Nephron progenitor cell (in vitro differentiated cells): ENCODE data around the gene DTNB.

ENCODE experiments used
- DNase-seq: peaks from one replicate; pipeline ENCODE4 v3.0.0; 2021
- H3K27ac Mint-ChIP-seq: 2 replicates; pipeline ENCODE4 v1.8.0; 2021; ENCODE audit warnings: mild to moderate bottlenecking, moderate library complexity, mixed read lengths
- H3K27me3 Mint-ChIP-seq: 2 replicates; pipeline ENCODE4 v1.8.0; 2021; ENCODE audit warnings: mild to moderate bottlenecking, low read depth, mixed read lengths; ENCODE audit not compliant: poor library complexity
- H3K36me3 Mint-ChIP-seq: 2 replicates; pipeline ENCODE4 v1.8.0; 2021; ENCODE audit warnings: low read depth, mixed read lengths
- H3K4me1 Mint-ChIP-seq: 2 replicates; pipeline ENCODE4 v1.8.0; 2021; ENCODE audit warnings: mixed read lengths
- H3K4me3 Mint-ChIP-seq: 2 replicates; pipeline ENCODE4 v1.8.0; 2021; ENCODE audit warnings: mild to moderate bottlenecking, moderate library complexity, mixed read lengths
- H3K9me3 Mint-ChIP-seq: 2 replicates; pipeline ENCODE4 v1.8.0; 2021; ENCODE audit warnings: mild to moderate bottlenecking, moderate library complexity, mixed read lengths
- CTCF ChIP-seq: fragments of 200-600 bp; sonication (generic); IDR thresholded peaks from 2 replicates; pipeline ENCODE4 v1.5.0; 2021; ENCODE audit warnings: antibody characterized with exemption

The DTNB gene

GRCh38 chr2:25397777-25398176 lies 275.6 kb downstream of the DTNB start:
- DNase-seq = no peak
- peaks cover 13% of the 10 kb centered on the region for H3K9me3 Mint-ChIP-seq

GRCh38 chr2:25389161-25389560 lies 284.2 kb downstream of the DTNB start:
- H3K9me3 Mint-ChIP-seq = peaks cover 12% of the 10 kb centered on the region

More at GRCh38 chr2:25397777-25398176, 275.6 kb downstream of the DTNB start:
- TF ChIP-seq CTCF = no peak
- Mint-ChIP-seq H3K27me3 (peaks cover 3% of the 10 kb centered on the region), H3K4me3 (no peak overlapping the region), H3K4me1 (peaks cover 17% of the 10 kb centered on the region), H3K36me3 (peaks cover 14% of the 10 kb centered on the region), H3K27ac (no peak overlapping the region)

DNA sequence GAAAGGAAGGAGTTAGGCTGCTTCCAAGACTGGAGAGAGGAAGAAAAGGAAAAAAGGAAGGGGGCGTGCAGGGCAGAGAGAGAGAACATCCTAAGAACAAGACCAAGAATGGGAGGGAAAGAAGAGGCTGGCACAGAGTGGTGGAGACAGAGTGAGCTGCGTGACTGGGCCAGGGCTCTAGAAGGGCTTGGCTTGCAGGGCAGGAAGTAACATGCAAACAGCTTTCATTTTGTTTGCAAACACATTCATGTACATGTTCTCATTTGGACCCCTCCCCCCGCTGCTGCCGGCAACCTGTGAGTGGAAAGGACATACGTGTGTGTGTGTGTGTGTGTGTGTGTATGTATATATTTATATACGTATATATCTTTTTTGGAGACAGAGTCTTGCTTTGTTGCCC lies 284.9 kb downstream of the DTNB start:
- Mint-ChIP-seq H3K27me3 (peaks cover 7% of the 10 kb centered on the region), H3K9me3 (peaks cover 6% of the 10 kb centered on the region), H3K27ac (no peak overlapping the region), H3K4me3 (no peak overlapping the region), H3K36me3 (peaks cover 60% of the 10 kb centered on the region), H3K4me1 (peaks cover 39% of the 10 kb centered on the region)
- DNase-seq = no peak
- no peak for TF ChIP-seq CTCF

More at GRCh38 chr2:25389161-25389560, 284.2 kb downstream of the DTNB start:
- Mint-ChIP-seq H3K36me3 (peaks cover 63% of the 10 kb centered on the region), H3K4me3 (no peak overlapping the region), H3K4me1 (peaks cover 34% of the 10 kb centered on the region), H3K27me3 (peaks cover 6% of the 10 kb centered on the region), H3K27ac (no peak overlapping the region)
- DNase-seq = no peak
- TF ChIP-seq CTCF = no peak

DNA sequence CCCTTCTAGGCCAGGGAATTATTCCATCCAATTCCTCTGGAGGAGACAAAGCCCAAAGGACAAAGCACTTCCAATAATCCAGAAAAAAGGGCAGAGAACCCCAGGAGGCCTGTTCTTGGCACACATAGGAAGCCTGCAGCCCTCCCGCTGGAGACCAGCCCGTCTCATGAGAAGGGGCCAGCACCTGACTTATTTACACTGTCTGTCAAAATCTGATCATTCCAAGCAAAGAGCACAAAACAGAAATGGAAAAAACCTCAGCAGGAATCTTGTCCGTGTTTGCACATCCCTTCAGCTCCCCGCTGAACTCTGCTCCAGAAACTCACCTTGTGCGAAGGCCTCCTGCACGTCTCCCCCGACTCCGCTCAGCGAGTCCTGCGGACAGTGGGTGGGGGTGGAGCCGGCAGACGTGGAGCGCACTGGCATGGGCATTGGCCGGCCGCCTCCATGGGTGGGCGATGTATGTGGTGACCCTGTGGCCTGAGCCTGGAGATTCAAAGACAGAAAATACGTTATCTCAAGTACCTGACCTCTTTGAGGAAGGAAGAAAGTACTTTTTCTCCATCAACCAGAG lies 285.4 kb downstream of the DTNB start:
- DNase-seq = no peak
- H3K27me3 Mint-ChIP-seq = peaks cover 7% of the 10 kb centered on the region

GRCh38 chr2:25386971-25387875 lies 286.2 kb downstream of the DTNB start:
- H3K9me3 Mint-ChIP-seq = peaks cover 3% of the 10 kb centered on the region
- peaks cover 57% of the 10 kb centered on the region for H3K36me3 Mint-ChIP-seq
- no peak for TF ChIP-seq CTCF
- H3K27ac Mint-ChIP-seq = peak overlapping the region; percentile 62
- no peak overlapping the region for H3K4me3 Mint-ChIP-seq
- H3K27me3 Mint-ChIP-seq = peaks cover 7% of the 10 kb centered on the region
- DNase-seq = no peak
- peaks cover 41% of the 10 kb centered on the region for H3K4me1 Mint-ChIP-seq

More for the DNA sequence above, 285.4 kb downstream of the DTNB start:
- Mint-ChIP-seq H3K9me3 (peaks cover 6% of the 10 kb centered on the region), H3K27ac (peak overlapping the region; percentile 60), H3K4me1 (peaks cover 40% of the 10 kb centered on the region), H3K36me3 (peaks cover 60% of the 10 kb centered on the region), H3K4me3 (no peak overlapping the region)
- no peak for TF ChIP-seq CTCF
